ENCODE results near the gene NCEH1.
"Not testable (repeated sequence)": the region's sequence is repeated elsewhere in the genome, so short reads cannot be mapped to it uniquely, and the experiment has no call there.

The NCEH1 gene

DNA sequence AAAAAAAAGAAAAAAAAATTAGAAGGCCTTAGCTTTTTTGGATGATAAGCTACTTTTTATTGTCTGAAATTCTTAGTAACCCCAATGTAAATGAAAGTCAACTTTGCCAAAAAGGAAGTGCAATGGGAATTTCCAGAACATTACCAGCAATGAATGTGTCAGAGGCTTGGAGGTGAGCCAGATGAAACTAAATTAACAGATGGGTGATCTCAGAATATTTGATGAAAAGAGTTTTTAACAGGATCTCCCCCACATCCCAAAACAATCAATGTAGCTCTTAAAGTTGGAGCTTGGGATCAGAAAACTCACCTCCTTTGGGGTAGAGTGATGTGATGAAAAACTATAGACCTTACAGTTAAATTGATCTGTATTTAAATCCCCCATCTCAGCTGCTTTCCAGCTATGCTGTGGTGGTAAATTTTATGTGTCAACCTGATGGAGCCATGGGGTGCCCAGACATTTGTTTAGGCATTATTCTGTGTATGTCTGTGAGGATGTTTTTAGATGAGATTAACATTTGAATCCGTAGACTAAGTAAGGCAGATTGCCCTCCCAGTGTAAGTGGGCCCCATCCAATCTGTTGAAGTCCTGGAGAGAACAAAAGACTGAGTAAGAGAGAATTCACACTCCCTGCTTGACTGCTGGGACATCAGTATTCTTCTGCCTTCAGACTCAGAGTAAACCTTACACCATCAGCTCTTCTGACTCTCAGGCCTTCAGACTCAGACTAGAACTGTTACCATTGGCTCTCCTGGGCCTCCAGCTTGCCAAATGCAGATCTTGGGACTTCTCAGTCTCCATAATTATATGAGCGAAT lies 103.4 kb downstream of the NCEH1 start:
- no peak for DNase-seq

- no peak for DNase-seq
These were observed 104.8 kb downstream of the NCEH1 start for GRCh38 chr3:172606021-172606420.

- DNase-seq: no peak
These were observed 105.8 kb downstream of the NCEH1 start for GRCh38 chr3:172604895-172605646.

GRCh38 chr3:172601066-172601832 lies 109.6 kb downstream of the NCEH1 start:
- DNase-seq: no peak

DNA sequence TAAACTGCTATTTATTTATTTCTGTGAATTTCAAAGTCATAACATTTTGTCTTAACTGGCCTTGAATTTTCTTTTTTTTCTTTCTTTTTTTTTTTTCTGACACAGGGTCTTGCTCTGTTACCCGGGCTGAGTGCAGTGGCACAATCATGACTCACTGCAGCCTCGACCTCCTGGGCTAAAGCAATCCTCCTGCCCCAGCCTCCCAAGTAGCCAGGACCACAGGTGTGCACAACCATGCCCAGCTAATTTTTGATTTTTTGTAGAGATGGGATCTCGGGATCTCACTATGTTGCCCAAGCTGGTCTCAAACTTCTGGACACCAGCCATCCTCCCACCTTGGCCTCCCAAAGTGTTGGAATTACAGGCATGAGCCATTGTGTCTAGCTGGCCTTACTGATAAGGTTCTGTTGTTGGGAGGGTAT lies 110.2 kb downstream of the NCEH1 start:
- no peak for DNase-seq

DNA sequence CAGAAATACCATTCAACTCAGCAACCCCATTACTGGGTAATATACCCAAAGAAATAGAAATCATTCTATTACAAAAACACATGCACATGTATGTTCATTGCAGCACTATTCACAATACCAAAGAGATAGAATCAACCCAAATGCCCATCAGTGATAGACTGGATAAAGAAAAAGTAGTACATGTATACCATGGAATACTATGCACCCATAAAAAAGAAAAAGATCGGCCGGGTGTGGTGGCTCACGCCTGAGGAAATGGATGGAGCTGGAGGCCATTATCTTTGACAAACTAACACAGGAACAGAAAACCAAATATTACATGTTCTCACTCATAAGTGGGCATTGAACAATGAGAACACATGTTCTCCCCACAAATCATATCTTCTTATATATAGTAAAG lies 112.0 kb downstream of the NCEH1 start:
- DNase-seq: no peak

GRCh38 chr3:172596394-172596706 lies 114.5 kb downstream of the NCEH1 start:
- no peak for DNase-seq

DNA sequence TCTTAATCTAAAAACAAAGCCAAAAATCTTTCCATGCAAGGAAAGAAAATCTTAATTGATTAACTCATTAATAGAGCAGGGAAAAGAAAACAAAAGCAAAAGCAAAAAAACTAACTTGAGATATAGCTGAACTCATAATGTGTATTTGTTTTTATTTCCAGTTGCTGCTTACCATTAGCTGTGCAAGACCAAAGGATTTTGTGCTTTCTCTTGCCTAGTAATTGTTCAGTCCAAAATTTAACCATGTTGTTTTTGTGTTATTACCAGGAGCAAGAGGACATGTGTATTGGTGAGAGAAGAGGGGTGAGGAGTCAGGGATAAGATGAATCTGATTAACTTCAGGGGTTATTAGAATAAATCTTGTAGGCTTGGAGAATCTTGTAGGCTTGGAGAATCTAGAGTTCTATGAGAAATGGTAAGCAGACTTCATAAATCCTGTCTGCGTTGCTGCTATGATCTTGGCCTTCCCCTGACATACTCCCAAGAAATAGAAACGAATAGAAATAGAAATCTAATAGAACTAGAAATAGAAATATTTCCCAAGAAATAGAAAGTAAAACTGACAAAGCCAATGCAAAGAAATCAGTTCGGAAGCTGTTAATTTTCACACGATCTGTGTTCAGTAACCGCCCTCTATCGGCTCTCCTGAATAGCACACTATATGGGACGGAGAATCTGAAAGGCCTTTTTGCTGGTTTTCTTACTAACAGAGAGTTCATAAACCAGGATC lies 115.0 kb downstream of the NCEH1 start:
- DNase-seq: no peak

GRCh38 chr3:172594900-172595663 lies 115.8 kb downstream of the NCEH1 start:
- not testable (repeated sequence) for DNase-seq

DNA sequence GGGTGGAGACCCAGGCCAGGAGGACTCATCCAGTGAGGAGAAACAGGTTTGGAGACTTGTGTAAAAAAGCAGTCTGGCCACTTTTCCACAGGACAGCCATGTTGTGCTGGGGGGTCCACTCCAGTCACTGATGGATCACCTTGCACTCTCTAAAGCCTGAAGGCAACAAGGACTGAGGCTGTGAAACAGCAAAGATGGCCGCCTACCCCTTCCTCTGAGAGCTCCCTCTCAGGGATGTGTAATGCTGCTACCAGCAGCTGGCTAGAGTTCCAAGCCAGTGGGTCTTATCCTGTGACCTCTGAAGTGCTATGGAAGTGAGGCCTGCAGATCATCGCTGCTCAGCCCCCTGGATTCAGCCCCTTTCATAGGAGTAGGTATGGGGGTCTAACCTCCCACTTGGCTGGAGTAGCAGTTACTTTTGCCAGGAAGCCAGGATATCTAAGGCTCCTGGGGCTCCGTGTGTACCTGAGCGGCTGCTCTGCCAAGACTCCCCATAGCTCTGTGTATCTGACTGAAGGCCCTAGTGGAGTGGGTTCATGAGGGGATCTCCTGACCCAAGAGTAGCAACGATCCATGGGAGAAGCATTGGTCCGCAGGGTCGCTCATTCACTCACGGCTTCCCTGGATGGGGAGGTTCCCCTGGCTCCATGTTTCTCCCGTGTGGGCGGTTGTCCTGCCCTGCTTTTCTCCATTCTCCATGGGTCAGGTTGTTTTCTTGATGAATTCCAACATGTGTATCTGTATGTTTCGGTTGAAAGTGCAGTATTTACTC lies 117.8 kb downstream of the NCEH1 start:
- no peak for DNase-seq

- DNase-seq: peak; percentile 28
These were observed 118.7 kb downstream of the NCEH1 start for GRCh38 chr3:172591876-172592771.

- DNase-seq: no peak
These were observed 119.7 kb downstream of the NCEH1 start for GRCh38 chr3:172591125-172591605.

DNA sequence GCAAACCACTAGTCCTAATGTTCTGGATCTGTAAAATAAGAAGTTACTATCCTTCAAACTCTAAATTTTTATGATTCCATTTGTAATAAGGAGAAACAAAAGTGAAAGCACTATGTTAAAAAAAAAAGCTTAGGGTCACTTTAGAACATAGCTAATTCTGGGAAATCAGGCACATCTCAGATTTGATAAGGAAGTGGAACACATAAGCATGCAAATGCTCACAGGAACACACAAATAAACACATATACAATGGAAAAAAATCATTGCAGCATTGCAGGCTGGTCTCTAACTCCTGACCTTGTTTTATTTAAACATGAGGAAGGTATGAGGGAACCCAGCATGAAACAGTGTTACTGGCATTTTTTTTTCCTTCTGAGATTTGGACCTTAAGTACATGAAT lies 124.4 kb downstream of the NCEH1 start:
- DNase-seq: no peak

GRCh38 chr3:172585954-172586353 lies 124.9 kb downstream of the NCEH1 start:
- no peak for DNase-seq

GRCh38 chr3:172582712-172583111 lies 128.2 kb downstream of the NCEH1 start:
- no peak for DNase-seq

- no peak for DNase-seq
These were observed 129.1 kb downstream of the NCEH1 start for GRCh38 chr3:172581757-172582166.

DNA sequence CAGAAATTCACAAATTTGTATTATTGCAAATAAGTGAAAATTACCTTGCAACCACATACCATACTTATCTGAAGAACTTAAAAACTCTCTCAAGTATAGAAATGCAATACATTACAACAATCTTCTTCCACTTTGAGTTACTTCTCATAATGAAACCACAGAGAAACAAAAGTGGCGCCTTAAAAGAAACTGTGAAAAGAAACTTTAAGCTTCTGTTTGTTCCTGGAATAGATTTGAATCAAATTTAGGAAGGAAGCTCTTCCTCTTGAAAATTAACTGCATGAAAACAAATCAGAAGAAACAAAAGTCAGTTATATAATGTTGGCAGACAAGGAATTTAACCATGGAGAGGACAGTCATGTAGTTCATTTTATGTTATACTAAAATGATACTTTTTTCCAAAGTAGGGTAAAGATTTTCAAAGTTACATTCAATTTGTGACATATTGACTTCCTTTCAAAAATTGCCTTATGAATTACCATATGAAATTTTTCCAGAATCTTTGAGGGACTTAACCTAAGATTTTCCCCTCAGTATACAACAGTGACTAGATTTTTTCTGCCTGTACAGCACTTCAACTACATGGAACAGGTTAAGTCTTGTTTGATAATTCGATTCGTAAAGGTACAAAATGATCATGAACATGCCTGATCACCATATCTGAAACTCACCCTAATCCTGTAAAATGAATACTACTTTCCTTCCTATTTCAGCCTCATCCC lies 130.0 kb downstream of the NCEH1 start:
- DNase-seq: no peak

Measured in NK-92 treated with Interleukin-12 subunit alpha and Interleukin-12 subunit beta, amount 100 ng/mL, for 24 hours (cell line).